ENCODE data around the gene ZNF609.

Gene ZNF609

GRCh38 chr15:64426845-64427465 is 33.4 kb upstream of the ZNF609 start:
- CTCF ChIA-PET = interaction anchor here (0.7 to 2.2 kb wide), 9 partner anchors 13 to 264 kb away, joined by 3 to 6 read pairs (median 3); no protein-coding TSS in a partner anchor
- DNase-seq (ENCODE audit: extremely low spot score) = no peak
- TF ChIP-seq CTCF (IDR thresholded peaks at IDR 0.05; ENCODE audit: control extremely low read depth, extremely low read depth, low read depth, missing control alignments) = peak; percentile 35
- POLR2A ChIA-PET = no interaction called here

GRCh38 chr15:64429448-64429847 is 30.9 kb upstream of the ZNF609 start:
- no peak for TF ChIP-seq CTCF (IDR thresholded peaks at IDR 0.05; ENCODE audit: control extremely low read depth, extremely low read depth, low read depth, missing control alignments)
- DNase-seq (ENCODE audit: extremely low spot score) = no peak
- POLR2A ChIA-PET = no interaction called here
- CTCF ChIA-PET = interaction anchor here (1.1 to 2.2 kb wide), 2 partner anchors 222 to 299 kb away, joined by 3 to 6 read pairs; no protein-coding TSS in a partner anchor

- ChIA-PET CTCF (interaction anchor here (1.3 to 1.6 kb wide), 2 partner anchors 18 to 256 kb away, joined by 3 to 4 read pairs; no protein-coding TSS in a partner anchor), POLR2A (no interaction called here)
- no peak for TF ChIP-seq CTCF (IDR thresholded peaks at IDR 0.05; ENCODE audit: control extremely low read depth, extremely low read depth, low read depth, missing control alignments)
- peak; percentile 22 for DNase-seq (ENCODE audit: extremely low spot score)
These were observed 30.2 kb upstream of the ZNF609 start for GRCh38 chr15:64430000-64430735.

GRCh38 chr15:64437982-64438381 is 22.4 kb upstream of the ZNF609 start:
- CTCF ChIA-PET = no interaction called here

GRCh38 chr15:64438653-64439447 is 21.5 kb upstream of the ZNF609 start:
- TF ChIP-seq CTCF (IDR thresholded peaks at IDR 0.05; ENCODE audit: control extremely low read depth, extremely low read depth, low read depth, missing control alignments) = no peak
- POLR2A ChIA-PET = no interaction called here
- DNase-seq (ENCODE audit: extremely low spot score) = no peak
- CTCF ChIA-PET = no interaction called here

More at GRCh38 chr15:64437982-64438381, 22.4 kb upstream of the ZNF609 start:
- DNase-seq (ENCODE audit: extremely low spot score) = no peak
- POLR2A ChIA-PET = no interaction called here
- no peak for TF ChIP-seq CTCF (IDR thresholded peaks at IDR 0.05; ENCODE audit: control extremely low read depth, extremely low read depth, low read depth, missing control alignments)

GRCh38 chr15:64441852-64442251 is 18.5 kb upstream of the ZNF609 start:
- ChIA-PET POLR2A (no interaction called here), CTCF (no interaction called here)
- TF ChIP-seq CTCF (IDR thresholded peaks at IDR 0.05; ENCODE audit: control extremely low read depth, extremely low read depth, low read depth, missing control alignments) = no peak
- no peak for DNase-seq (ENCODE audit: extremely low spot score)

Data from GM10248 (cell line).